Measurements from ENCODE around the gene TNPO1. TPM values are rescaled to one million over a fixed set of nuclear protein-coding genes. Genes with fewer than 3 reads are reported as not detected.

Gene TNPO1
- 187 and 221 TPM in 2 replicates for total RNA-seq

GRCh38 chr5:72816284-72817075, at the start of gene TNPO1:
Gene TNPO1, plus strand, starts transcription at chr5:72816661. Its CDS starts 77 bp downstream, at chr5:72816738.

GRCh38 chr5:72955768-72956323, 139.4 kb downstream of the TNPO1 start, which contains the start of gene FCHO2:
Gene FCHO2, plus strand, starts transcription at chr5:72956041. Its CDS starts 56 bp downstream, at chr5:72956097.

Other genes starting within 250 kb of the TNPO1 start
- gene FCHO2, start 139.4 kb downstream of the TNPO1 start, total RNA-seq = 16.4 and 19.6 TPM in 2 replicates

Data from tracheal epithelial cell (primary cell).